ENCODE results near the gene PCOLCE2. TPM values are rescaled to one million over a fixed set of nuclear protein-coding genes. Genes with fewer than 3 reads are reported as not detected.
"Not testable (repeated sequence)": the region's sequence is repeated elsewhere in the genome, so short reads cannot be mapped to it uniquely, and the experiment has no call there.

Gene PCOLCE2
- total RNA-seq, 8 experiments from 2014 or later, result 1.0 to 120 (median 9.6) TPM

GRCh38 chr3:142896201-142896755 is 7.4 kb upstream of the PCOLCE2 start:
- in situ Hi-C loops (cut with MboI; ENCODE audit: low pct_unique_long_range_greater_than_20kb in 2 of 9, low sequenced_read_pairs in 9 of 9, unreplicated experiment in 9 of 9), result no loop called here
- Histone ChIP-seq H3K27ac (no peak overlapping the region), H3K4me1 (replicated peaks in 1 of 2) (no peaks in the 10 kb centered on the region), H3K4me3 (no peak overlapping the region)
- peak in 2 of 8 experiments; percentile 29 to 34 for ATAC-seq (replicated peaks in 6 of 8)
- WGBS, 10 experiments, result 15 to 100% (median 89%) methylated on average over 1 to 7 of the region's 9 CpGs

DNA sequence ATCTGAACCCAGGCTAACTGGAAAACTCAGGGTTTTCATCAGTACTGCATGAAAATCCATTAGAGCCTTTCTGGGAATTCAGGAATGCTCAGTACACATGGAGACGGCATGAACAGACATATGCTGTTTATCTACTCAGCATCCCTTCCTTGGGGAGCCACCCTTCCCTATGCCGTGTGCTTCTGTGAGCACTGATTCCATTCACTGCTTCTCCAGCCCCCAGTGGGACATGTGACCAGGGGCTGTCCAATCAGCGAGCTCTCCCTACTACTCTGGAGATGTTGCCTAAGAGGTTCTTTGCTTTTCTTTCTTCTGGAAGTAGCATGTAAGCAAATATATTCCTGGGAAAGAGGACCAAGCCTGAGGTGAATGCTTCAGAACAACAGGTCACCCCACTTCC is 5.6 kb upstream of the PCOLCE2 start:
- H3K27ac ChIP-seq, result no peak overlapping the region
- in situ Hi-C loops (cut with MboI; ENCODE audit: low pct_unique_long_range_greater_than_20kb in 2 of 9, low sequenced_read_pairs in 9 of 9, unreplicated experiment in 9 of 9), result no loop called here
- whole genome bisulfite sequencing, 10 experiments, result 33 to 100% (median 100%) methylated on average over 1 to 2 of the region's 3 CpGs; no CpG with 5 or more reads in 1 of the 10 experiments
- H3K4me3 ChIP-seq, result no peak overlapping the region
- ATAC-seq (replicated peaks in 6 of 8), result peak in 2 of 8 experiments; percentile 37 to 61
- no peaks in the 10 kb centered on the region for H3K4me1 ChIP-seq (replicated peaks in 1 of 2)

GRCh38 chr3:142892714-142893113 is 3.8 kb upstream of the PCOLCE2 start:
- no peak overlapping the region for H3K4me3 ChIP-seq
- no peak for ATAC-seq (replicated peaks in 6 of 8)
- WGBS, 10 experiments, result 71 to 100% (median 100%) methylated on average over 1 to 2 of the region's 2 CpGs; no CpG with 5 or more reads in 3 of the 10 experiments
- no peak overlapping the region for H3K27ac ChIP-seq
- no peaks in the 10 kb centered on the region for H3K4me1 ChIP-seq (replicated peaks in 1 of 2)
- in situ Hi-C loops (cut with MboI; ENCODE audit: low pct_unique_long_range_greater_than_20kb in 2 of 9, low sequenced_read_pairs in 9 of 9, unreplicated experiment in 9 of 9), result no loop called here

- Histone ChIP-seq H3K4me3 (no peak overlapping the region), H3K27ac (no peak overlapping the region), H3K4me1 (replicated peaks in 1 of 2) (no peaks in the 10 kb centered on the region)
- ATAC-seq (replicated peaks in 6 of 8), result no peak
- WGBS, 10 experiments, result 66 to 100% (median 94%) methylated on average over 2 of the region's 2 CpGs; no CpG with 5 or more reads in 1 of the 10 experiments
- in situ Hi-C loops (cut with MboI; ENCODE audit: low pct_unique_long_range_greater_than_20kb in 2 of 9, low sequenced_read_pairs in 9 of 9, unreplicated experiment in 9 of 9), result no loop called here
Measured at GRCh38 chr3:142890592-142890991, 1.7 kb upstream of the PCOLCE2 start.

- H3K4me1 ChIP-seq (replicated peaks in 1 of 2), result no peaks in the 10 kb centered on the region
- ATAC-seq (replicated peaks in 6 of 8), result no peak
- in situ Hi-C loops (cut with MboI; ENCODE audit: low pct_unique_long_range_greater_than_20kb in 2 of 9, low sequenced_read_pairs in 9 of 9, unreplicated experiment in 9 of 9), result no loop called here
- 10 to 64% (median 41%) methylated on average over 3 to 11 of the region's 29 CpGs for WGBS, 10 experiments
- no peak overlapping the region for H3K27ac ChIP-seq
- peak overlapping the region; percentile 42 to 53 (median 49) for H3K4me3 ChIP-seq
Measured at GRCh38 chr3:142889212-142890014, 530 bp upstream of the PCOLCE2 start.

- WGBS, 10 experiments, result 0 to 25% (median 4%) methylated on average over 2 to 11 of the region's 14 CpGs; no CpG with 5 or more reads in 4 of the 10 experiments
- Histone ChIP-seq H3K27ac (no peak overlapping the region), H3K4me3 (peak overlapping the region; percentile 42 to 53 (median 49)), H3K4me1 (replicated peaks in 1 of 2) (no peaks in the 10 kb centered on the region)
- ATAC-seq (replicated peaks in 6 of 8), result peak; percentile 18 to 74 (median 40)
- in situ Hi-C loops (cut with MboI; ENCODE audit: low pct_unique_long_range_greater_than_20kb in 2 of 9, low sequenced_read_pairs in 9 of 9, unreplicated experiment in 9 of 9), result no loop called here
Measured at GRCh38 chr3:142888099-142888480, 793 bp downstream of the PCOLCE2 start.

DNA sequence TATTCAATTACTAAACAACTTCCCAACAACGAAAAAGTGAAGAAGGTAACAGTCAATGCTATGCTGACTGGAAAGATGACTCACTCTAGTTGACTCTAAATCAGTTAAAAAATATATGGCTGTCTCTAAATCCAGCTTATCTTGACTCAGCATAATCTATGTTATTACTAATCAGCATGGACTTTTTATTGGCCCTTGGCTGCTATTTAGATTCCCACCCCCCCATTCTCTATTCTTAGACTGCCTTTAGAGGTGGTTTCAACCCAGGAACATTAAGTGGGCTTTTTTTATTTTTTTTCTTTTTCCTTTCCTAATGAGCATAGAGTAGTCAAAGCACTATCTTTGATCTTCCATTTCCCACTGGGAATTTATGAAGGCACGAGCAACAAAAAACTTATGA is 1.9 kb downstream of the PCOLCE2 start:
- Histone ChIP-seq H3K27ac (no peak overlapping the region), H3K4me1 (replicated peaks in 1 of 2) (no peaks in the 10 kb centered on the region), H3K4me3 (no peak overlapping the region)
- WGBS, 10 experiments, result 0 to 87% (median 67%) methylated on average over 1 to 2 of the region's 2 CpGs
- peak in 2 of 8 experiments; percentile 8 to 42 for ATAC-seq (replicated peaks in 6 of 8)
- in situ Hi-C loops (cut with MboI; ENCODE audit: low pct_unique_long_range_greater_than_20kb in 2 of 9, low sequenced_read_pairs in 9 of 9, unreplicated experiment in 9 of 9), result no loop called here

DNA sequence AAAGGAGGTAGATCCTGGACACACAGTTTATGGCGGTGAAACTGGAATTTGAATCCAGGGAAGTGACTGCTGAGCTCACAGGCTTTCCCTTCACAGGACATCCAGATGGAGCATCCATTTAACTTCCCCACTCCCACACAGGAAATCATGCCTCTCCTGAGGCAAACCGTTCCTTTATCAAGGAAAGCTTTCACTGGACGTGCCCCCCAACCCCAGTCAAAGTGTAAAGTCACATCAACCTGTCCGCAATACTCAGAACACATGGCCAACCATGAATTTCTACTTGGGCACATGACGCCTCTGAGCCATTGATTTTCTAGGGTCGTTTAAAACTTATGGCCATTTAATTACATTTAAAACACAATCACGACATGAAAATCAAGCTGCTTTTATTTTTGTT is 2.9 kb downstream of the PCOLCE2 start:
- no peak overlapping the region for H3K27ac ChIP-seq
- no peak overlapping the region for H3K4me3 ChIP-seq
- no peaks in the 10 kb centered on the region for H3K4me1 ChIP-seq (replicated peaks in 1 of 2)
- 68 to 100% (median 94%) methylated on average over 1 to 7 of the region's 7 CpGs; no CpG with 5 or more reads in 1 of the 10 experiments for WGBS, 10 experiments
- in situ Hi-C loops (cut with MboI; ENCODE audit: low pct_unique_long_range_greater_than_20kb in 2 of 9, low sequenced_read_pairs in 9 of 9, unreplicated experiment in 9 of 9), result no loop called here
- ATAC-seq (replicated peaks in 6 of 8), result no peak

GRCh38 chr3:142884531-142884930 is 4.4 kb downstream of the PCOLCE2 start:
- no peak for ATAC-seq (replicated peaks in 6 of 8)
- no peaks in the 10 kb centered on the region for H3K4me1 ChIP-seq (replicated peaks in 1 of 2)
- no peak overlapping the region for H3K4me3 ChIP-seq
- H3K27ac ChIP-seq, result no peak overlapping the region
- in situ Hi-C loops (cut with MboI; ENCODE audit: low pct_unique_long_range_greater_than_20kb in 2 of 9, low sequenced_read_pairs in 9 of 9, unreplicated experiment in 9 of 9), result no loop called here
- 40 to 100% (median 91%) methylated on average over 1 of the region's 1 CpG; no CpG with 5 or more reads in 3 of the 10 experiments for WGBS, 10 experiments

- H3K27ac ChIP-seq; H3K4me1 ChIP-seq (replicated peaks in 1 of 2); H3K4me3 ChIP-seq; ATAC-seq (replicated peaks in 6 of 8); in situ Hi-C loops (cut with MboI; ENCODE audit: low pct_unique_long_range_greater_than_20kb in 2 of 9, low sequenced_read_pairs in 9 of 9, unreplicated experiment in 9 of 9): not testable (repeated sequence)
- 47 to 94% (median 67%) methylated on average over 3 to 7 of the region's 8 CpGs; no CpG with 5 or more reads in 3 of the 10 experiments for WGBS, 10 experiments
Measured at GRCh38 chr3:142883534-142883933, 5.3 kb downstream of the PCOLCE2 start.

DNA sequence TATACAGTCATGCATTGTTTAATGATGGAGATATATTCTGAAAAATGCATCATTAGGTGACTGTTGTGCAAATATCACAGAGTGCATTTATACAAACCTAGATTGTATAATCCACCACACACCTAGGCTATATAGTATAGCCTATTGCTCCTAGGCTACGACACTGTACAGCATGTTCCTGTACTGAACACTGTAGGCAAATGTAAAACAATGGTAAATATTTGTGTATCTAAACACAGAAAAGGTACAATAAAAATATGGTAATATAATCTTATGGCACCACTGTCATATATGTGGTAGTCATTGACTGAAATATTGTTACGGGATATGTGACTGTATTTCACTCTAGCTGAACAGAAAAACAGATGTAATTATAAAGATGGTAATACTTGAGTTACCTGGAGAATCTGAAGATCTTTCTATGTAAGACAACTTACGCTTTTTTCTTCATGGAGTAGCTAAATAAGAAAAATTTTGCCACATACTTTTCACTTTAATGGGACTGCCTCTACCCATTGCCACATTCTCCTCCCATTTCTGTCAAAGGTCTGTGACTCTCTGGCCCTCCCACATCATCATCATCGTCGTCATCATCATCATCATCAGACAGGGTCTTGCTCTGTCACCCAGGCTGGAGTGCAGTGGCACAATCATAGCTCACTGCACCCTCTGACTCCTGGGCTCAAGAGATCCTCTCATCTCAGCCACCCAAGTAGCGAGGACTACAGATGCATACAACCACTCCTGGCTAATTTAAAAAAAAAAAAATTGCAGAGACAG is 7.2 kb downstream of the PCOLCE2 start:
- Histone ChIP-seq H3K27ac (no peak overlapping the region), H3K4me3 (no peak overlapping the region), H3K4me1 (replicated peaks in 1 of 2) (no peaks in the 10 kb centered on the region)
- 81 to 100% (median 97%) methylated on average over 2 to 6 of the region's 6 CpGs; no CpG with 5 or more reads in 2 of the 10 experiments for WGBS, 10 experiments
- ATAC-seq (replicated peaks in 6 of 8), result no peak
- in situ Hi-C loops (cut with MboI; ENCODE audit: low pct_unique_long_range_greater_than_20kb in 2 of 9, low sequenced_read_pairs in 9 of 9, unreplicated experiment in 9 of 9), result no loop called here

DNA sequence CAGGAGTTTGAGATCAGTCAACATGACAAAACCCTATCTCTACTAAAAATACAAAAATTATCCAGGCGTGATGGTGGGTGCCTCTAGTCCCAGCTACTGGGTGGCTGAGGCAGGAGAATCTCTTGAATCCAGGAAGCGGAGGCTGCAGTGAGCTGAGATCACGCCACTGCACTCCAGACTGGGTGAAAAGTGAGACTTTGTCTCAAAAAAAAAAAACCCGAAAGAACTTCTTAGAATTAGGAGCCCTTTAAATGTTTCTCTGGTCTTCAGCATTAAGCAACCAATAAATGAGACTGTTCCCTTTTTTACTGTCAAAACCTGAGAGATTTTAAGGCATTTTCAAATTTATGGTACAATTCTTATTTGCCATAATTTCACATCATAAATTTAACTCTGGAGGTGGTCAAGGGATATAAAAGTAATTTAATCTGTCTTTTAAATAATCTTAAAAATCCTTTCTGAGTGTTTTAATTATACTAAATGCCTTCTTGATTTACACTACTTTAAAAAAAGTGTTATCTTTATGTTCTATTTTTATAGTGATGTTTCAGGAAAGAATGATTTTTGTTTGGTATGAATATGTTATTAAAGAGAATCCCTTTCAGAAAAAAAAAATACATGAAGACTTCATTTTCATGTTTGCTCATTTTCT is 10.1 kb downstream of the PCOLCE2 start:
- ATAC-seq (replicated peaks in 6 of 8), result no peak
- in situ Hi-C loops (cut with MboI; ENCODE audit: low pct_unique_long_range_greater_than_20kb in 2 of 9, low sequenced_read_pairs in 9 of 9, unreplicated experiment in 9 of 9), result no loop called here
- WGBS, 10 experiments, result 79 to 100% (median 95%) methylated on average over 1 to 3 of the region's 4 CpGs; no CpG with 5 or more reads in 2 of the 10 experiments

More for the DNA sequence above, 10.1 kb downstream of the PCOLCE2 start:
- no peak overlapping the region for H3K4me3 ChIP-seq
- no peak overlapping the region for H3K27ac ChIP-seq
- no peaks in the 10 kb centered on the region for H3K4me1 ChIP-seq (replicated peaks in 1 of 2)
